H1 (cell line): ENCODE measurements around the gene SIRT7. TPM values are rescaled to one million over a fixed set of nuclear protein-coding genes. Genes with fewer than 3 reads are reported as not detected.
A peak's percentile ranks its signal among the peaks of the same experiment; 100 is the strongest.

ENCODE experiments used
- CTCF ChIA-PET: fragments of 300-600 bp; sonication (Branson Sonifier 250); formaldehyde crosslinking; loops from one replicate; lab custom pipeline; 2021; ENCODE audit not compliant: partially characterized antibody; lab: Charles Lee
- POLR2A ChIA-PET: fragments of 300-600 bp; sonication (Branson Sonifier 250); formaldehyde crosslinking; loops from one replicate; lab custom pipeline; 2021; ENCODE audit warnings: inconsistent platforms; ENCODE audit not compliant: partially characterized antibody; lab: Charles Lee
- DNase-seq, 2 experiments: peaks; one replicate each; pipeline versions ENCODE4 v3.0.0 to v3.0.0-alpha.2; 2010 to 2022; ENCODE audit warnings: low spot score in 2 of 2, low read depth in 1 of 2, mixed read lengths in 1 of 2
- FAIRE-seq: peaks from 2 replicates; lab custom pipeline; 2011; peaks lifted over from hg19 to GRCh38; lab: Jason Lieb, UNC
- H2AFZ ChIP-seq: 2 replicates; pipeline ENCODE4 v1.8.1; 2012; ENCODE audit warnings: low read length, inconsistent platforms
- H2AK5ac ChIP-seq: 2 replicates; pipeline ENCODE4 v1.6.1; 2013; ENCODE audit warnings: low read depth, low read length
- H2BK120ac ChIP-seq: replicated peaks from 2 replicates; pipeline ENCODE3; 2013; ENCODE audit warnings: low read depth, low read length, inconsistent platforms
- H2BK12ac ChIP-seq: 2 replicates; pipeline ENCODE4 v1.6.1; 2013; ENCODE audit warnings: low read depth, low read length
- H2BK15ac ChIP-seq: 2 replicates; pipeline ENCODE4 v1.6.1; 2013; ENCODE audit warnings: low read length
- H2BK20ac ChIP-seq: 2 replicates; pipeline ENCODE4 v1.6.1; 2013; ENCODE audit warnings: low read length
- H2BK5ac ChIP-seq: 2 replicates; pipeline ENCODE4 v1.6.1; 2013; ENCODE audit warnings: low read depth, low read length
- H3K14ac ChIP-seq: 2 replicates; pipeline ENCODE4 v1.6.1; 2013; ENCODE audit warnings: inconsistent platforms; ENCODE audit not compliant: insufficient read length
- H3K18ac ChIP-seq: 2 replicates; pipeline ENCODE4 v1.6.1; 2013; ENCODE audit warnings: low read length; ENCODE audit errors: extremely low read depth
- H3K23ac ChIP-seq: 2 replicates; pipeline ENCODE4 v1.6.1; 2013; ENCODE audit warnings: inconsistent platforms; ENCODE audit not compliant: insufficient read length
- H3K23me2 ChIP-seq: 2 replicates; pipeline ENCODE4 v1.6.1; 2013; ENCODE audit warnings: low read depth, low read length
- H3K27ac ChIP-seq: 2 replicates; pipeline ENCODE4 v1.6.1; 2011; ENCODE audit warnings: low read depth, low read length, inconsistent platforms
- H3K27me3 ChIP-seq, 4 experiments: replicated peaks in 1 of 4; 1 replicate in 1 of 4; 2 replicates in 3 of 4; pipeline versions ENCODE4 v1.6.1 to v1.8.1; 2011 to 2013; ENCODE audit warnings: low read length in 3 of 4, mild to moderate bottlenecking in 3 of 4, inconsistent platforms in 2 of 4, mixed read lengths in 2 of 4, moderate library complexity in 1 of 4; ENCODE audit not compliant: control insufficient read depth in 3 of 4, insufficient read depth in 3 of 4; ENCODE audit errors: extremely low read depth in 1 of 4
- H3K36me3 ChIP-seq, 4 experiments: 2 replicates each; pipeline versions ENCODE4 v1.6.1 to v1.8.1; 2011 to 2013; ENCODE audit warnings: mild to moderate bottlenecking in 4 of 4, low read length in 3 of 4, moderate library complexity in 2 of 4, control low read depth in 1 of 4, inconsistent platforms in 1 of 4; ENCODE audit not compliant: insufficient read depth in 4 of 4, control insufficient read depth in 2 of 4
- H3K4ac ChIP-seq: replicated peaks from 2 replicates; pipeline ENCODE3; 2013; ENCODE audit warnings: low read length, low read depth, mixed read lengths, inconsistent platforms; ENCODE audit not compliant: insufficient read length
- H3K4me1 ChIP-seq, 4 experiments: replicated peaks in 1 of 4; 1 replicate in 1 of 4; 2 replicates in 3 of 4; pipeline versions ENCODE4 v1.6.1 to v1.8.1; 2011 to 2013; ENCODE audit warnings: low read length in 3 of 4, inconsistent platforms in 2 of 4, mixed read lengths in 1 of 4; ENCODE audit not compliant: insufficient read depth in 4 of 4, control insufficient read depth in 3 of 4
- H3K4me2 ChIP-seq, 2 experiments: 2 replicates each; pipeline versions ENCODE4 v1.6.1 to v1.8.1; 2011 to 2013; ENCODE audit warnings: low read depth in 2 of 2, low read length in 2 of 2, control low read depth in 1 of 2, inconsistent platforms in 1 of 2, mild to moderate bottlenecking in 1 of 2; ENCODE audit not compliant: insufficient read depth in 1 of 2
- H3K4me3 ChIP-seq, 4 experiments: fragments of 200-600, 300-600 bp in 1 of 4; sonication (generic), shearing (Covaris generic), sonication (Bioruptor Twin) in 1 of 4; 2 replicates each; pipeline versions ENCODE4 v1.5.1 to v1.8.1; 2011 to 2016; ENCODE audit warnings: low read length in 4 of 4, low read depth in 3 of 4, control low read depth in 2 of 4, inconsistent platforms in 2 of 4, mild to moderate bottlenecking in 2 of 4, mixed read lengths in 1 of 4, moderate library complexity in 1 of 4; ENCODE audit not compliant: insufficient read depth in 2 of 4; ENCODE audit errors: extremely low read depth in 1 of 4
- H3K56ac ChIP-seq: replicated peaks from 2 replicates; pipeline ENCODE3; 2013; ENCODE audit warnings: low read depth, mild to moderate bottlenecking, mixed read lengths, low read length, inconsistent platforms; ENCODE audit not compliant: insufficient read length
- H3K79me1 ChIP-seq: 2 replicates; pipeline ENCODE4 v1.6.1; 2013; ENCODE audit warnings: low read depth, low read length, control low read depth
- H3K79me2 ChIP-seq, 2 experiments: 2 replicates each; pipeline versions ENCODE4 v1.6.1 to v1.8.1; 2012 to 2013; ENCODE audit warnings: low read length in 2 of 2, mild to moderate bottlenecking in 2 of 2, inconsistent platforms in 1 of 2; ENCODE audit not compliant: insufficient read depth in 2 of 2, control insufficient read depth in 1 of 2
- H3K9ac ChIP-seq, 4 experiments: replicated peaks in 1 of 4; 1 replicate in 1 of 4; 2 replicates in 3 of 4; pipeline versions ENCODE4 v1.6.1 to v1.8.1; 2011 to 2013; ENCODE audit warnings: low read depth in 3 of 4, low read length in 3 of 4, control low read depth in 2 of 4, mild to moderate bottlenecking in 2 of 4, moderate library complexity in 2 of 4, inconsistent platforms in 1 of 4; ENCODE audit errors: extremely low read depth in 1 of 4
- H3K9me3 ChIP-seq, 2 experiments: 2 replicates each; pipeline versions ENCODE4 v1.6.1 to v1.8.1; 2012 to 2013; ENCODE audit warnings: mild to moderate bottlenecking in 2 of 2, moderate library complexity in 2 of 2, control low read depth in 1 of 2, inconsistent platforms in 1 of 2, low read depth in 1 of 2, low read length in 1 of 2, mixed read lengths in 1 of 2; ENCODE audit not compliant: insufficient read depth in 2 of 2
- H4K20me1 ChIP-seq, 2 experiments: replicated peaks in 1 of 2; 2 replicates each; pipeline versions ENCODE3 to v1.8.1; 2011 to 2013; ENCODE audit warnings: inconsistent platforms in 2 of 2, low read length in 2 of 2, mild to moderate bottlenecking in 1 of 2; ENCODE audit not compliant: insufficient read depth in 2 of 2, control insufficient read depth in 1 of 2
- H4K5ac ChIP-seq: 2 replicates; pipeline ENCODE4 v1.6.1; 2013; ENCODE audit warnings: low read length, low read depth, mixed read lengths, inconsistent platforms; ENCODE audit not compliant: insufficient read length
- H4K8ac ChIP-seq: 2 replicates; pipeline ENCODE4 v1.8.0; 2013; ENCODE audit warnings: mild to moderate bottlenecking, moderate library complexity, low read length, inconsistent platforms; ENCODE audit not compliant: insufficient read depth; ENCODE audit errors: extremely low read depth
- H4K91ac ChIP-seq: replicated peaks from 2 replicates; pipeline ENCODE3; 2013; ENCODE audit warnings: low read length, mixed read lengths, inconsistent platforms; ENCODE audit not compliant: insufficient read length
- ATF2 ChIP-seq: IDR thresholded peaks from 2 replicates; pipeline ENCODE4 v1.6.1; 2012; ENCODE audit warnings: low read length, inconsistent platforms
- CREB1 ChIP-seq: IDR thresholded peaks from 2 replicates; pipeline ENCODE4 v1.6.1; 2012; ENCODE audit warnings: inconsistent platforms
- JUND ChIP-seq: IDR thresholded peaks from 2 replicates; pipeline ENCODE4 v1.6.1; 2011; ENCODE audit warnings: mild to moderate bottlenecking, improper control_type of control experiment, low read length
- WGBS, 2 experiments: shearing (Covaris generic) in 1 of 2; methylation state at CpG; one replicate each; pipeline versions ENCODE4 v1.1.6 to v1.1.7; 2013 to 2015; ENCODE audit warnings: low lambda C conversion rate in 2 of 2, mixed read lengths in 2 of 2, inconsistent platforms in 1 of 2, low coverage in 1 of 2, missing lambda C conversion rate in 1 of 2; ENCODE audit not compliant: insufficient replicate concordance in 2 of 2, insufficient coverage in 1 of 2, insufficient read length in 1 of 2; ENCODE audit errors: extremely low coverage in 1 of 2, missing lambda C conversion rate in 1 of 2; 5-methylcytosine and 5-hydroxymethylcytosine counted together
- polyA plus RNA-seq, 7 experiments: library from polyadenylated mRNA; depleted of rRNA in 3 of 7; stranded (reverse) in 5 of 7; unstranded in 2 of 7; fragments of >200 nt in 5 of 7; fragments of 200-250 nt in 2 of 7; gene quantifications; 1 replicate in 5 of 7; 2 replicates in 1 of 7; 4 replicates in 1 of 7; pipeline versions ENCODE4 v1.2.1 to v1.2.3, GENCODE V29; 2011 to 2013; ENCODE audit warnings: missing spikeins in 2 of 7, mixed read lengths in 2 of 7
- total RNA-seq: library from RNA; stranded (reverse); fragmentation: NEBNext Ultra II Directional; extraction: Animal tissue kit (Norgen Biotek cat#: 25700); gene quantifications from 2 replicates; pipeline ENCODE4 v1.2.1, GENCODE V29; 2021

Gene SIRT7
- total and polyA plus RNA-seq, 2 of the 8 experiments (the other 6 are each of a cell fraction or from before 2014, with no cell fraction given), result 5.8 to 16.6 TPM

- Histone ChIP-seq H3K4ac (no peak overlapping the region), H2BK120ac (no peak overlapping the region), H3K18ac (no peak overlapping the region), H3K4me3 (peak overlapping the region in 2 of 4 experiments; percentile 23 to 51; a peak in 2 of 8 replicates), H3K4me2 (peak overlapping the region; percentile 79 to 88), H4K5ac (no peak overlapping the region), H3K79me2 (peaks cover 12 to 77% of the 10 kb centered on the region in 2 experiments; a peak in 3 of 4 replicates), H2AK5ac (no peak overlapping the region), H2AFZ (no peak overlapping the region), H2BK12ac (peak overlapping the region; percentile 90; the same call in 1 of the 2 replicates), H4K91ac (peak overlapping the region; percentile 89), H3K23me2 (peaks cover 7% of the 10 kb centered on the region; the same call in 1 of the 2 replicates), H2BK5ac (peak overlapping the region; percentile 93), H3K36me3 (peaks cover 3 to 26% (median 6%) of the 10 kb centered on the region in 4 experiments; a peak in 6 of 8 replicates), H2BK15ac (no peak overlapping the region), H3K27ac (peak overlapping the region; percentile 68; the same call in 1 of the 2 replicates), H3K27me3 (no peaks in the 10 kb centered on the region), H3K56ac (no peak overlapping the region), H3K9ac (0 out of 7 replicates have a peak overlapping the region, but pooled peaks of 1 of the 4 experiments have one; percentile 54), H2BK20ac (no peak overlapping the region; the same call in 1 of the 2 replicates), H4K20me1 (peaks cover 15 to 28% of the 10 kb centered on the region in 2 experiments), H4K8ac (peak overlapping the region; percentile 81; the same call in 1 of the 2 replicates), H3K9me3 (no peaks in the 10 kb centered on the region), H3K4me1 (peaks cover 0 to 34% (median 29%) of the 10 kb centered on the region in 4 experiments; a peak in 6 of 7 replicates), H3K79me1 (peaks cover 48% of the 10 kb centered on the region), H3K23ac (no peak overlapping the region), H3K14ac (no peak overlapping the region)
- 93% methylated on average over 52 of the region's 58 CpGs; no CpG with 5 or more reads in 1 of the 2 experiments for WGBS, 2 experiments
- FAIRE-seq (no peak), DNase-seq (no peak)
- TF ChIP-seq JUND, result no peak
- no peak for TF ChIP-seq CREB1
- TF ChIP-seq ATF2, result no peak
- POLR2A ChIA-PET, result interaction anchor here (1.0 to 14.6 kb wide), 12 partner anchors 9 to 68 kb away, joined by 3 to 150 read pairs (median 4); partner anchors contain the start of genes ARHGDIA, NPB, PCYT2 and PYCR1
- CTCF ChIA-PET, result interaction anchor here (1.0 to 2.6 kb wide), 7 partner anchors 15 to 266 kb away, joined by 3 to 7 read pairs (median 4); partner anchors contain the start of genes ALYREF and ANAPC11
Measured at GRCh38 chr17:81922566-81923301, 4.8 kb upstream of the SIRT7 start.
